Liver (tissue), 9 donors: Measurements from ENCODE around the gene CYP3A4. TPM values are rescaled to one million over a fixed set of nuclear protein-coding genes. Genes with fewer than 3 reads are reported as not detected.

Source experiments
- DNase-seq: peaks from one replicate; pipeline ENCODE4 v3.0.0-alpha.2; 2017; ENCODE audit warnings: low spot score
- H3K27ac ChIP-seq, 2 donors: one replicate each; pipeline ENCODE4 v1.7.0; 2013; ENCODE audit warnings: inconsistent platforms in 2 of 2, low read length in 2 of 2, control low read depth in 1 of 2, low read depth in 1 of 2, mild to moderate bottlenecking in 1 of 2
- H3K27me3 ChIP-seq, 4 donors: one replicate each; pipeline versions ENCODE4 v1.6.1 to v1.7.0; 2013; ENCODE audit warnings: low read length in 3 of 4, inconsistent platforms in 1 of 4, mild to moderate bottlenecking in 1 of 4, moderate library complexity in 1 of 4; ENCODE audit not compliant: control insufficient read depth in 4 of 4, insufficient read depth in 4 of 4
- H3K36me3 ChIP-seq, 4 donors: one replicate each; pipeline versions ENCODE4 v1.6.1 to v1.7.0; 2013; ENCODE audit warnings: low read length in 3 of 4, mild to moderate bottlenecking in 3 of 4, low read depth in 1 of 4, moderate library complexity in 1 of 4; ENCODE audit not compliant: control insufficient read depth in 4 of 4, insufficient read depth in 3 of 4
- H3K4me1 ChIP-seq, 4 donors: one replicate each; pipeline versions ENCODE4 v1.6.1 to v1.7.0; 2013; ENCODE audit warnings: low read length in 3 of 4, mild to moderate bottlenecking in 3 of 4, moderate library complexity in 1 of 4; ENCODE audit not compliant: control insufficient read depth in 4 of 4, insufficient read depth in 4 of 4
- H3K4me3 ChIP-seq, 3 donors: one replicate each; pipeline versions ENCODE4 v1.6.1 to v1.7.0; 2013; ENCODE audit warnings: low read length in 3 of 3, control low read depth in 1 of 3, low read depth in 1 of 3, mild to moderate bottlenecking in 1 of 3
- H3K9ac ChIP-seq, 2 donors: one replicate each; pipeline ENCODE4 v1.7.0; 2013; ENCODE audit warnings: low read length in 2 of 2, mild to moderate bottlenecking in 2 of 2, moderate library complexity in 2 of 2, control low read depth in 1 of 2, low read depth in 1 of 2
- H3K9me3 ChIP-seq, 4 donors: one replicate each; pipeline versions ENCODE4 v1.6.1 to v1.7.0; 2013; ENCODE audit warnings: low read length in 3 of 4; ENCODE audit not compliant: control insufficient read depth in 4 of 4
- ATF3 ChIP-seq: IDR thresholded peaks from 2 replicates; pipeline ENCODE4 v1.6.1; 2016; ENCODE audit warnings: antibody characterized with exemption
- CTCF ChIP-seq: fragments of 150-350 bp; IDR thresholded peaks from 2 replicates; pipeline ENCODE4 v1.5.1; 2017; ENCODE audit warnings: improper control_type of control experiment, low read depth, low read length; ENCODE audit not compliant: missing input control
- EGR1 ChIP-seq, 2 donors: IDR thresholded peaks; 2 replicates each; pipeline ENCODE4 v1.6.1; 2016 to 2018; ENCODE audit warnings: antibody characterized with exemption in 2 of 2, low read depth in 2 of 2
- FOXA1 ChIP-seq: IDR thresholded peaks from 2 replicates; pipeline ENCODE4 v1.6.1; 2016; ENCODE audit warnings: antibody characterized with exemption
- FOXA2 ChIP-seq: IDR thresholded peaks from 2 replicates; pipeline ENCODE4 v1.6.1; 2016; ENCODE audit warnings: antibody characterized with exemption
- GABPA ChIP-seq, 2 donors: IDR thresholded peaks in 1 of 2; conservative IDR thresholded peaks in 1 of 2; 2 replicates each; pipeline ENCODE4 v1.6.1; 2016; ENCODE audit warnings: antibody characterized with exemption in 2 of 2, mild to moderate bottlenecking in 1 of 2, moderate library complexity in 1 of 2
- HNF4G ChIP-seq: IDR thresholded peaks from 2 replicates; pipeline ENCODE4 v1.6.1; 2016; ENCODE audit warnings: antibody characterized with exemption
- JUND ChIP-seq, 2 donors: IDR thresholded peaks; 2 replicates each; pipeline ENCODE4 v1.6.1; 2016; ENCODE audit warnings: antibody characterized with exemption in 2 of 2
- MAX ChIP-seq: IDR thresholded peaks from 2 replicates; pipeline ENCODE4 v1.6.1; 2016; ENCODE audit warnings: antibody characterized with exemption
- NR2F2 ChIP-seq: IDR thresholded peaks from 2 replicates; pipeline ENCODE4 v1.6.1; 2016; ENCODE audit warnings: antibody characterized with exemption
- RAD21 ChIP-seq, 2 donors: IDR thresholded peaks; 2 replicates each; pipeline ENCODE4 v1.6.1; 2016; ENCODE audit warnings: antibody characterized with exemption in 2 of 2, mild to moderate bottlenecking in 2 of 2
- REST ChIP-seq: IDR thresholded peaks from 2 replicates; pipeline ENCODE4 v1.6.1; 2016; ENCODE audit warnings: antibody characterized with exemption, mild to moderate bottlenecking
- RXRA ChIP-seq, 2 donors: IDR thresholded peaks; 2 replicates each; pipeline ENCODE4 v1.6.1; 2017 to 2018; ENCODE audit warnings: antibody characterized with exemption in 2 of 2, mild to moderate bottlenecking in 1 of 2
- SP1 ChIP-seq: IDR thresholded peaks from 2 replicates; pipeline ENCODE4 v1.6.1; 2018; ENCODE audit warnings: antibody characterized with exemption, mild to moderate bottlenecking
- TAF1 ChIP-seq: conservative IDR thresholded peaks from 2 replicates; pipeline ENCODE4 v1.6.1; 2016; ENCODE audit warnings: antibody characterized with exemption, mild to moderate bottlenecking
- YY1 ChIP-seq: IDR thresholded peaks from 2 replicates; pipeline ENCODE4 v1.6.1; 2016; ENCODE audit warnings: antibody characterized with exemption, mild to moderate bottlenecking
- ZBTB33 ChIP-seq: IDR thresholded peaks from 2 replicates; pipeline ENCODE4 v1.6.1; 2016; ENCODE audit warnings: antibody characterized with exemption
- WGBS: extraction: QIAGEN DNeasy Blood & Tissue Kit; methylation state at CpG from one replicate; pipeline ENCODE4 v1.1.7; 2013; 5-methylcytosine and 5-hydroxymethylcytosine counted together
- polyA plus RNA-seq, 2 donors: library from polyadenylated mRNA; stranded (reverse) in 1 of 2; unstranded in 1 of 2; fragments of 200-250 nt in 1 of 2; fragments of >200 nt in 1 of 2; fragmentation: Nextera tagmentation in 1 of 2; extraction: Ambion mirVana in 1 of 2; gene quantifications; one replicate each; pipeline versions ENCODE4 v1.2.1 to v1.2.3, GENCODE V29; 2013 to 2015
- total RNA-seq, 2 donors: library from RNA; depleted of rRNA; stranded (reverse); fragments of >200 nt; gene quantifications; one replicate each; pipeline ENCODE4 v1.2.3, GENCODE V29; 2014
- donor health status: healthy.
- donor health status: healthy.
- donor health status: healthy.
- donor health status: healthy.
- donor health status: healthy.

The CYP3A4 gene
- total and polyA plus RNA-seq, 4 donors = 0.51 to 1,082 (median 289) TPM

- TF ChIP-seq JUND (IDR thresholded peaks at IDR 0.05) = no peak
- no peak for TF ChIP-seq EGR1 (IDR thresholded peaks at IDR 0.05; ENCODE audit: low read depth in 2 of 2)
- TF ChIP-seq ZBTB33 = no peak
- no peak for TF ChIP-seq YY1
Observed at GRCh38 chr7:99824091-99824490, 40.1 kb upstream of the CYP3A4 start (continued).

- Histone ChIP-seq H3K36me3 (no peaks in the 10 kb centered on the region), H3K9ac (no peak overlapping the region), H3K4me1 (peaks cover 3 to 39% (median 17%) of the 10 kb centered on the region in 4 donors), H3K27me3 (no peaks in the 10 kb centered on the region), H3K27ac (peak overlapping the region; percentile 77 to 86), H3K9me3 (no peaks in the 10 kb centered on the region), H3K4me3 (peak overlapping the region in 1 of 3 donors; percentile 29)
- WGBS = 53% methylated on average over 4 of the region's 4 CpGs
- TF ChIP-seq SP1 = no peak
- no peak for TF ChIP-seq ATF3
- peak in 1 of 2 donors; percentile 13 for TF ChIP-seq GABPA (IDR thresholded peaks at IDR 0.05 in 1 of 2, conservative IDR thresholded peaks at IDR 0.05 in 1 of 2)
- TF ChIP-seq HNF4G = no peak
- no peak for TF ChIP-seq ZBTB33
- peak in 1 of 2 donors; percentile 6 for TF ChIP-seq RXRA (IDR thresholded peaks at IDR 0.05)
- no peak for TF ChIP-seq FOXA2
- no peak for TF ChIP-seq CTCF
- peak; percentile 62 for TF ChIP-seq YY1
- TF ChIP-seq NR2F2 = no peak
- peak; percentile 57 for TF ChIP-seq REST
- no peak for TF ChIP-seq MAX
- no peak for TF ChIP-seq EGR1 (IDR thresholded peaks at IDR 0.05; ENCODE audit: low read depth in 2 of 2)
- no peak for TF ChIP-seq TAF1
- peak in 1 of 2 donors; percentile 11 for TF ChIP-seq RAD21 (IDR thresholded peaks at IDR 0.05)
- no peak for TF ChIP-seq FOXA1
- peak; percentile 67 for DNase-seq
Observed at GRCh38 chr7:99822731-99823718, 39.0 kb upstream of the CYP3A4 start.
